ENCODE results near the gene HAUS7.

The HAUS7 gene
- total RNA-seq: 3.6 reads per million in 2 experiments

DNA sequence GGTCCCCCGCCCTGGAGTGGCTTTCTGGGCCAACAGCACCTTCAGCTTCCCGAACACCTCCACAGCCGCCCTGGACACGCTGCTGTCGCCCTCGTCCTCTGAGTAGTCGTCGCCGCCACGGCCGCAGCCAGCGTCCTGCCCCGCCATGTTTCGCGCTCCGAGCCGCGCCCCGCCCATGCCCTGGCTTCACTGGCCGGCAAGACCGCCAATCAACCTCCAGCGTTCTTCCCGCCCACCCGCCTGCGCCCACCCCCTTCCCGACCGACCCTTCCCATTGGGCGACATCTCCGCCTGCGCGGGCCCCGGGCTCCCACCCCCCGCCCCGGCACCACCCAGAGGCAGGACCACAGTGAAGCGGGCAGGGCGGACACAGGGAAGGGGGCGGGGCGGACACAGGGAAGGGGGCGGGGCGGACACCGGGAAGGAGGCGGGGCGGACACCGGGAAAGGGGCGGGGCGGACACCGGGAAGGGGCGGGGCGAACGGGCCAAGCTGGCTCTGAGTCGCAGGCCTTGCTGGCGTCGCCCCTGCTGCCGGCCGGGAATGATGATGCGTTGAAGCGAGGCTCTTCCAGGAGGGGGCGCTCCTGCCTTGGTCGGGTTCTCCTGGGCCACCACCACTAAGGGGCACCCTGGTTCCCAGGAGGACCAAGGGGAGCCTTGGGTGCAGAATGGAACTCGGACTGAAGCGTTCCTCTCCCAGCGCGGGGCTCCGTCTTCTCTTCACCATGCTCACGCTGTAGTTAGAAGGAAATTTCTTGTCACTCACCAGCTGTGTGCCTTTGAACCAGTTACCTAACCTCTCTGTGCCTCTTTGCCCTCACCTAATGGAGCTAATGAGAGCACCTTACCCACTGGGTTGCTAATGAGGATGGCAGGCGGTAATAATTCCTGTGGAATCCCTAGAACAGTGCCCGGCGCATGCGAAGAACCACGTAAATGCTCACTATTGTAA lies at the start of gene HAUS7:
Gene HAUS7, minus strand, starts transcription at position 166 of the 953 bp plus-strand sequence. Its CDS starts 19 bp downstream, at position 147.
- DNase-seq (ENCODE audit: low read depth): peak; percentile 82

GRCh38 chrX:153519569-153520286 lies 49.4 kb upstream of the HAUS7 start:
- no peak for DNase-seq (ENCODE audit: low read depth)

DNA sequence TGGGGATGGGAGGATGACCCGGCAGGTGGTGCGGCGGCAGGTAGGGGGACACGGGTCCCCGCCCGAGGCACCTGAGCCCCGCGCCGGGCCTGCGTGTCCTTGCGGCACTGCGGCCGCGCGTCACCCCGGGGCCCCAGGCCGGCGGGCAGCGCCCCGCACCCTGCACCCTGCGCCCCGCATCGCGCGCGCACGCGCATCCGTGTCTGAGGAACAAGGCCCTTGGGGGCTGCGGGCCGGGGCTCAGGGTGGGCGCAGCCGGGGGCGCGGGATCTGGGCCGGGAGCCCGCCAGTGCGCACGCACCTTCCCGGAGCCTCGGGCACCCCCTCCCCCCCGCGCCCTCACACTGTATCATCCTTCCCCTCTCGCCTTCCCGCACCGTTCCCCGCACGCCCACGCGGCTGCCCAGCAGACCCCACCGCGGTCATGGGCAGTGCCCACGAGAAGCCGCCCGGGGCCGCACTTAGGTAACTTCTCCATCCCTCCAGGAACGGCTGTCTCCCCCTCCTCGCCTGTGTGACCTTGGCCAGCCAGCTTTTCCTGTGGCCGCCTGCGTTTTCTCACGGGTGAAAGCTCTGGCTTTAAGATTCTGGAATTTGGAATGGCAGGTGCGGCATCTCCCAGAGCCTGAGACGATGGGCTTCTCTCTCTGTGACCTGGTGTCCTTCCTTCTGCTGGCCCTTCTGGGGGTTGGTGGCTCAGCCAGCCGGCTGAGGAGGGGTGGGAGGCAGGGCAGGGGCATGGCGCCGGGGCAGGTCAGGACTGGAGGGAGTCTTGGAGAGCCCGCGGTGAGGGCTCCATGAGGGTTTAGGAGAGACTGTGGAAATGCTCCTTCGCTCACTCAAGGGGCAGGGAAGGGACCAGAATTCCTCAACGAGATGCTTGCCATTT lies 47.8 kb upstream of the HAUS7 start:
- no peak for DNase-seq (ENCODE audit: low read depth)

DNA sequence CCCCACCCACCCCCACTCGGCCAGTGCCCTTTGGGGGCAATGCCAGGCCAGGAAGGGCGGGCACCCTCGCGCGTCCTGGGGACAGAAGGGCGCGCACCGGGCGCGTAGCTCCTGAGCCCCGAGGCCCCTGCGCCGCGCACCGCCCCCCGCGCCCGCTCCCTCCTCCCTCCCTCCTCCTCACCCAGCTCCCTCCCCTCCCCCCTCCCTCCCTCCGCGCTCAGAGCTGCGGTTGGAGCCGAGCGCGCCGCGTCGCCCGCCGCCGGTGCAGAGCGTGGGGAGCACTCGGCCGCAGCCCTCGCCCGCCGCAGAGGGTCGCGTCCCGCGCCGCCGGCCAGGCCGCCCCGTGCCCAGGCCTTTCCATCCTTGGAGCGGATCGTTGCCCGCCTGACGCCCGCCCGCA lies 47.0 kb upstream of the HAUS7 start, which contains the start of gene ATP2B3:
Gene ATP2B3, plus strand, starts transcription at position 220 of the 400 bp plus-strand sequence. CDS start 18,606 bp downstream, outside the sequence.
- DNase-seq (ENCODE audit: low read depth): no peak

DNA sequence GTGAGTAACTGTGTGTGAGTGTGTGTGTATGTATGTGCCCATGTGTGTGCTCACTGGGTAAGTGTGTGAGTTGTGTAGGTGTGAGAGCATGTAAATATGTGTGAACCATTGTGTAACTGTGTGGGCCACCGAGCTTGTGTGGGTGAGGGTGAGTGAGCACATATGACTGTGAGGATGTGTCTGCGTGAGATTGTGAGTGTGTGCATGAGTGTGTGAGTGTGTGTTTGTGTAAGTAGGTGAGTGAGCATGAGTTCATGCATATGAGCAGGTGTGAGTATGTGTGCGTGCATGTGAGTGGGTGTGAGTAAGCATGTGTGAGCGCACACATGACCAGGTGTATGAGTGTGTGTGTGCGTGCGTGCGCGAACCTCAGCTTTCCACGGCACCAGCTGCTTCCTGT lies 45.7 kb upstream of the HAUS7 start:
- no peak for DNase-seq (ENCODE audit: low read depth)

GRCh38 chrX:153515435-153515834 lies 45.1 kb upstream of the HAUS7 start:
- no peak for DNase-seq (ENCODE audit: low read depth)

GRCh38 chrX:153514259-153514658 lies 43.9 kb upstream of the HAUS7 start:
- DNase-seq (ENCODE audit: low read depth): no peak

GRCh38 chrX:153513265-153513664 lies 42.9 kb upstream of the HAUS7 start:
- no peak for DNase-seq (ENCODE audit: low read depth)

GRCh38 chrX:153512501-153512893 lies 42.1 kb upstream of the HAUS7 start:
- DNase-seq (ENCODE audit: low read depth): no peak

DNA sequence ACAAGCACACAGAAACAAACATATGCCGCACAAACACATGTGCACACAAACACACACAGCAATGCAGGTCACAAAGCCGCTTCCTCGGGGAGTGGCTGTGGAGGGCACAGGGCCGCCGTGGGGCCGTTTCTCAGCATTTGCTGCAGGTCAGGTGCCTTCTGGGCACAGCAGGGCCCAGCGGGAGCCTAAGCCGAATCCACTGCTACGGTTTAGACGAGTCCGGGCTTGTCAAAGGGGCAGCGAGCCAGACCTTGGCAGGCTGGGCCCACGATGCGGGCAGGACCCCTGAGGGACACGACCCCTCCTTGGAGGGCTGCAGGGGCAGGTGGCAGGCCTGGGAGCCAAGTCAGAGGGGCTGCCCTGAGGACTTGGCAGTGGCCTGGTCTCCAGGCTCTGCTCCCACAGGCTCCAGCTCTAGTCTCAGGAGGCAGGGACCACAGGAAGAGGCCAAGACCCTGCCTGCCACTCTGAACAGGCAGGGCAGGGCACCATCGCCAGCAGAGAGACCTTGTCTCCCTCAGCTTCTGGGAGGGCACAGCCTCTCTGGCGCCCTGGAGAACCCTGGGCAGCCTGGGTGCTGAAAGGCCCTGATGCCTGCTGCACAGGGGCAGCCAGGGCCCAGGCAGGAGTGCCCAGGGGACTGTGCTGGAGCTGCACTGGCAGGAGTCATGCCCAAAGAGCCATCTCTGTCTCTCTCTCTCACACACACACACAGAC lies 41.6 kb upstream of the HAUS7 start:
- no peak for DNase-seq (ENCODE audit: low read depth)

GRCh38 chrX:153510383-153510782 lies 40.0 kb upstream of the HAUS7 start:
- DNase-seq (ENCODE audit: low read depth): no peak

GRCh38 chrX:153509592-153509991 lies 39.2 kb upstream of the HAUS7 start:
- no peak for DNase-seq (ENCODE audit: low read depth)

DNA sequence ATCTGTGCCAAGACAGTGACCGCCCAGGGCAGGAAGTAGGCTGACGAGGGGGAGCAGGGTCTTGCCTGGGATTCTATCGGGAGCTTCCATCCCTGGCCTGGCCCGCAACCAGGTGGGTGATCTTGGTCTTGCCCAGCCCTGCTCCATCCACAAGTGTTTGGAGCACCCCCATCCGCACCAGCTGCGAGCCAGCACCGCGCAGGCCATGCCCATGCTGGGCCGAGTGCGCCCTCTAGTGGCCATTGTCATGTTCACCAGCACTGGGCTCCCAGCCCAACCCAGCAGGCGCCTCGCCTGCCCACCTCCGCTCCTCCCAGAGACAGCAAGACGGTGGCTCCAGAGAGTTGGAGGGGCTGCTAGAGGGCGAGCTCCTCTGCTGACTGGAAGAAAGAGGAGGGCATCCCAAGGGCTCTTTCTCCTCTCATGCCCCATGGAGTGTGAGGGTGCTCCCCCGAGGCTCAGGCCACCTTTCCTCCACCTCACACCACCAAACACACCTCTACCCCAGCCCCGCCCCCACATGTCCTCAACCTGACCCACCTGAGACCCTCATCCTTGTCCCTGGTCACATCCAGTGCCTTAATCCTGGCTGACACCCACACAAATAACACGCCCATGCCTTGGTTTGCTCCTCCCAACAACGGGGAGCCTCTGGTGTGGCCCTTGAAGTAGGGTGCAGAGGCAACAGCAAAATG lies 37.3 kb upstream of the HAUS7 start:
- DNase-seq (ENCODE audit: low read depth): peak; percentile 76

DNA sequence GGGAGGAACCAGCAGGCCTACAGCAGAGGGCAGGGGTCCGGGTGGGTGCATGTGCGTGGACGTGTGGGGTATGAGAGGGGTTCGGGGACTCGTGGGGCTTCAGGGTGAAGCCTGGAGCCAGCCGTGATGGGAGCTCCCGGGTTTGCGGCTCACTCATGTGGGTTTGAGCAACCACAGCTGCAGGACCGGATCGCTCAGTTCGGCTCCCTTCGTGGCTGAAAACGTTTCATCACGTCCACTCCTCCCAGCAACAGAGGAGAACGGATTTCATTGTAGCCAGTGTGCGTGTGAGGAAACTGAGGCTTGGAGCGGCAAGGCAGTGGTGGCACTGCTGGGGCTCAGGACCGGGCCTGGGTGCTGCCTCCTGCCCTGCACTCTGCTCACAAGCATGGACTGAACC lies 35.0 kb upstream of the HAUS7 start:
- no peak for DNase-seq (ENCODE audit: low read depth)

- DNase-seq (ENCODE audit: low read depth): no peak
These were observed 34.2 kb upstream of the HAUS7 start for GRCh38 chrX:153504445-153505016.

GRCh38 chrX:153502796-153503195 lies 32.4 kb upstream of the HAUS7 start:
- DNase-seq (ENCODE audit: low read depth): no peak

DNA sequence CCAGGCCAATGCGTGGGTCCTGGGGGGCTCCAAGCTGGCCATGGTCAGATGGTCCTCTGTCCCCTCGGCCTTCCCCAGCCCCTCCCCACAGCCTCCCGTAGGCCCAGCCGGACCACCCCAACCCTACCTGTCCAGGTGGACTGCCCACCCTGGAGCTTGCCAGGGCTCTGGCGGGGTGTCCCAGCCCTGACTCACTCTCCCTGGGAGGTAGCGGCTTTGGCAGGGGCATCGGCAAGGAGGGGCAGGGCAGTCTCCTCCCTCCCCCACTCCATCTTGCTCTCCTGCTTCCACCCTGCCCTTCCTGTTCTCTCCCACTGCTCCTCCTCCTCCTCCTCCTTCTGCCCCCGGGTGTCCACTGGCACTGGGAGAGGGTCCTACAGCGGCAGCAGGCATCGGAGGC lies 31.8 kb upstream of the HAUS7 start:
- no peak for DNase-seq (ENCODE audit: low read depth)

DNA sequence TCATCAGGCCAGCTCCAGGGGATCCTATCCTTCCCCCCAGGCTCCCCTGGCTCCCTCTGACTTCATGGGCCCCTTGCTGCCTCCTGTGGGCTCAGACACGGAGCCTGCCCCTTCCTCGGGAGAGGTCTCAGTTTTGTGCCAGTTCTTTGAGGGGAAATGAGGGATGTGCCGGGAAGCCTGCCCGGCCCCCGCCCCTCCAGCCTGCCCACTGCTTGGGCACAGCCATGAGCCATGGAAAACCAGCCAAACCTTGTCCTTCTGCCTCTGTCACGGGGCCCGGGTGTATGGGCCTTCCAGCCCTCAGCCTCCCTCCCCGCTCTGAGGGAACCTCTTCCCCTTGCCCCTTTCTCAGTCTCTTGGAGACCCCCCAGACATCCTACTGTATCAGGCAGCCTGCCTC lies 31.2 kb upstream of the HAUS7 start:
- DNase-seq (ENCODE audit: low read depth): no peak

DNA sequence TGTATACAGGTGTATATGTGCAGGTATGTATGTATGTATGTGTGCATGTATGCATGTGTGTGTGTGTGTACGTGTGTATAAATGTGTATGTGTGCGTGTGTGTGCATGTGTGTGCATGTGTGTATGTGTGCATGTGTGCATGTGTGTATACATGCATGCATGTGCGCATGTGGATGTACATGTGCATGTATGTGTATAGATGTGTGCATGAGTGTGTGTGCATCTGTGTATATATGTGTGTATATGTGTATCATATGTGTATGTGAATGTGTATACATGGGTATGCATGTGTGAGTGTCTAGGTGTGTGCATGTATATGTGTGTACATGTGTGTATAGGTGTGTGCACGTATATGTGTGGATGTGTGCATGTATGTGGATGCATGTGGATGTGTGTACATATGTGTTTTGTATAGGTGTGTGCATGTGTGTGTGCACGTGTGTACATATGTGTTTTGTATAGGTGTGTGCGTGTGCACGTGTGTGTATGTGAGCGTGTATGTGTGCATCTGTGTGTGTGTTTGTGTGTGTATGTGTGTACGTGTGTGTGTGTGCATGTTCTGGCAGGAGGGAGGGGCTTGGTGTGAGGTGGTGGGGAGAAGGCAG lies 30.4 kb upstream of the HAUS7 start:
- no peak for DNase-seq (ENCODE audit: low read depth)

- no peak for DNase-seq (ENCODE audit: low read depth)
These were observed 29.5 kb upstream of the HAUS7 start for GRCh38 chrX:153499876-153500275.

All from T follicular helper cell (primary cell).